ENCODE measurements around the gene SCAMP1.

SCAMP1 gene

DNA sequence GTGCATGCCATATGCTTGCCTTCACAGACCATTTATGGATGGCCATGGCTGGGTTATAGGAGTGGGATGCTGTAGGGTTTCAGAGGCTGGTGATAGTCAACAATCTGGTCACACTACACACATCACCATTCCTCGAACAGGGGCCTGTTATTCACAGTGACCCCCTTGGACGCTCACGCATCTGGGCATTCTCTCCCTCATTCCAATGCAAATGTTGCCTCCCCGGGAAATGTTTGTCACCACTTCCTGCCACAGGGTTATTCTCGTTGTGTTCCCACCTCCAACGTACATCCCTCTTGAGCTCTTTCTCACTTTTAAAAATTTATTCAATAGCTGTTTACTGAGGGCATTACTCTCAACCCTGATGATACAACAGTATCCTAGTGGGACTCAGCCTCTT, 135.4 kb downstream of the SCAMP1 start:
- DNase-seq (ENCODE audit: low spot score): no peak

DNA sequence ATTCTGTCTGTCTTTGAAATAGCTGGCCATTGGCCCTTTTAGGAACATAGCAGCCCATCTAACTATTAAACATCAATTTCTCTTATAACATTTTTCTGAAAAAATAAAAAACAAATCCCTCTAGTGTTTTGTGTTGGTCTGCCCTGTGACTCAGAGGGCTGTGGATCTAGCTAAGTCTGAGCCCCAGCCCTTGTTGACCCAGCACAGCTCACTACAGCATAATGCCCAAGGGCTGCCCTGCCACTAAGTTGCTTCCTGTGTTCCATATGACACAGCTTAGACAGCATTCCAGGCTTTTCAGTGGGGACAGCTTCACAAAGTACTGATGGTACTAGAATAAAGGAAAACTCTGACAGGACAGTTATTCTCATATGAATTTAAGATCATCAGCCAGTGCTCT, 136.0 kb downstream of the SCAMP1 start:
- peak; percentile 23 for DNase-seq (ENCODE audit: low spot score)

DNA sequence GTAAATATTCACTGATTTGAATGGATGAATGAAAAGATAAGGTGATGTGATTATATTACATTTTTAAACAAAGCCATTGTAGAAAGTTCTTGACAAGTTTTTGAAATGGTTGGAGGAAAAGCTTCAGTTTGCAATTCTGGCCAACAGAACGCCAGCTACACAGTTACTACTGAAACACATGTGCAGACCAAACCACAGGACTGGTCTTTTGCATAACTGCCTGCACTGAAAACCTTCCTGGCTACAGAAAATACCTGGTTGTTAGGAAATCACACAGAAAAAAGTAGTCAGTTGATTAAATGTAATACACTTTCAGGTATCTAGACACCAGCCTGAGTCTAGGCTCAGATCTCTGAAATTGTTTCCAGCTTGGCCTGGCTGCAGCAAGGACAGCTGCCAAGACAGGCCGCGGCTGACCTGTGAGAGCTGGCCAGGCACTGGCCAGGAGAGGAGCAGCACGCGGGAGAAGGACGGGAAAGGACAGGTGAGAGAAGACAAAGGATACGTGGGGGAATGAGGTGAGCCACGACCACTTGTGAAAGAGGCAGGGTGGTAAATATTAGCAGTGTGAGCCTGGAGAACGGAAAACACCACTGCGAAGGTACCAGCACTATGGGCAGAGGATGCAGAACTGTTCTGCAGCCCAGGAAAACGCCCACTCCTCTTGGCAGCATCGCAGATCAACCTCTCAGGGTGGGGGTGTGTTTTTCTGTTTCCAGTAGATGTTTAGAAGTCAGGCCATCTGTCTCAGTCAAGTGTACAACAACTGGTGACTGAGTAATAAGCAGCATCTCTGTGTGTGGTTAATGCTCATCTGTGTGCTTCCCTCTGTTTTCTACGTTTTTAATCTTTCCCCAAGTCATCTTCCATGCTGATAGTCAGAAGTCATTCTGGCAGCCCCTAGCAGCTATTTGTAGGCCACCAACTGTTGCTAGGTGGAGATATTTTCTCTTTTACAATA, 137.4 kb downstream of the SCAMP1 start:
- no peak for DNase-seq (ENCODE audit: low spot score)

DNA sequence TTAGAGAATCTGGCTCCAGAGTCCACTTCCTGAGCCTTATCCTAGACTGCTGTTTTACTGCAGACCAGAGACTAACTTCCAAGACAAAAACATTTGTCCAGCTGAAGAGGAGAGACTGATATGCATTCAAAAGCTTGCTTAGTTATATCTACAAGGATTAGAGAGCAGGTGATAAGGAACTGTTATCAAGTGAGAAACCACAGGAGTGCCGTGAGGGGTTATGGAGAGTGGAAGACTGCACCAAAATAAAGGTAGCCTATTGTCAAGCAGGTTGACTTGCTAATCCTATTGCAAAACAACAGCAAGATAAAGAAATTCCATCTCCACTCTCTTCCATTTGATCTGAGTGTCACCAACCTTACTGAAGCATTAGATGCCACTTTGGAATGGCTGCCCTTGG, 139.1 kb downstream of the SCAMP1 start:
- no peak for DNase-seq (ENCODE audit: low spot score)

DNA sequence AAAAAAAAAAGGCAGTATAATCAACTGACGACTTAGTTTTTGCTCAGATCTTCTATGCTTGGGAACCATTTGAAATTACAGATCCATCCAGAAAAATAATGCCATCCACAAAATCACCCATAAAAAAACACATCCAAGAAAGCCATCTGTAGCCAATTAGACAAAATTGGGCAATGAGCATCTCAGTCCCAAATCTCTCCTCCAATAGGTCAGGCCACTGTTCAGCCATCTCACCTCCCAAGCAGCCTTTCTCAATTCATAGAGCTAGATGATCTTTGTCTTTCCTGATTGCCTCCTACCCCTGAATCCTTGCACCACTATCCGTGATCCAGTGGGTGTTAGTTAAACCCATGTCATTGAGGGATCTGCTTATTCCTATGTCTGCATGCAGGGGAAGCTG, 139.6 kb downstream of the SCAMP1 start:
- DNase-seq (ENCODE audit: low spot score): no peak

DNA sequence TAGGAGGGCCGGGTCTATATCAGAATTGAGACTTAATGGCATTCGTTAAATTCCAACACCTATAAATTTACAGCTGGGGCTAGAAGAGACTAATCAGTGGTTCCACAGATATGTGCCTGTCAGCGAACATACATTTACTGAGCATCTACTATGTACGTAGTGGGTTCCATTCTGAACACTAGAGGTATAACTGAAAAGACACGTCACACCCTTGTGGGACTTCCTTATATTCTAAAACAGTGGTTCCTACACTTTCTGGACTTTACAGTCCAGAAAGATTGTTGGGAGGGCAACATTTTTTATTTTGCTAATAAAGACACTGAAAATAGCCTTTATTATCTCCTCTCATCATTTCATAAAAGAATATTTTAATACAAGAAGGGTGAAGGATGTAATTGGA, 140.5 kb downstream of the SCAMP1 start:
- no peak for DNase-seq (ENCODE audit: low spot score)

DNA sequence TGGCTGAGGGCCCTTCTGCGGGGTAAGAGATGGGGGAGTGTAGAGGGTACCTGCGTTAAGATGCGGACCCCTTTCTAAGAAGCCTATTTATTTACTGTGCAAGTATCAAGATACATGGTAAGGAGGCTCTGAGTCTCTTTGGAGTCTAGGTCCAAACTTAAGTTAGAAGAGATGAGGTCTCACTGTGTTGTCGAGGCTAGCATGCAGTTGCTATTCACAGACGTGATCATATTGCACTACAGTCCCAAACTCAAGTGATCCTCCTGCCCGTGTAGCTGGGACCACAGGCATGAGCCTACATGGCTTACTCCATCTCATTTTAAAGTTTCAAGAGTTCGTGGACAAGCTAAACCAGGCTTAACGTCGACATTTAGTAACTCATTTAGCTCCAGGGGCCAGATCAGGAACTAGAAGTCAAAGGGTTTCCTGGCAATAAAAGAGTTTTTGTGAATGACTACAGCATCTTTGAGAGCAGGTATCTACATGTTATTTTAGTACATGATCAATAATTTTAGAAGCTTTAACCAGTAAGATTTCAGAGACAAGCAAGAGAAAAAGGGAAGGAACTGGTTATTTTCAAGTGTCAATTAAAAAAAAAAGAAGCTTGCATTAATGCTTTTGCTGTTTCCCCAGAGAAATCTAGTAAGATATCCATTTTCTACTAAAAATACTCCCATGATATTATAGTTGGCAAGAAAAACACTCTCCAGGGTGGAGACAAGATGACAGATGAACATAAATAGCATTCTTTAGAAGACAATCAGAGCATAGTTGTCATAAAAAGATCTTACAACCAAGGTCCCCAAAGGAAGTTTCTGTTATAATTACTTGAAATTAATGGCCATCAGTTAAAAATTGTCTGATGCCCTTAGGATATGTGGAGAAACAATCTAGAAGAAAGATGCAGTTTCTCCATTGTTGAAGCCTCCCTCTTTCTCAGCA, 141.3 kb downstream of the SCAMP1 start:
- no peak for DNase-seq (ENCODE audit: low spot score)

DNA sequence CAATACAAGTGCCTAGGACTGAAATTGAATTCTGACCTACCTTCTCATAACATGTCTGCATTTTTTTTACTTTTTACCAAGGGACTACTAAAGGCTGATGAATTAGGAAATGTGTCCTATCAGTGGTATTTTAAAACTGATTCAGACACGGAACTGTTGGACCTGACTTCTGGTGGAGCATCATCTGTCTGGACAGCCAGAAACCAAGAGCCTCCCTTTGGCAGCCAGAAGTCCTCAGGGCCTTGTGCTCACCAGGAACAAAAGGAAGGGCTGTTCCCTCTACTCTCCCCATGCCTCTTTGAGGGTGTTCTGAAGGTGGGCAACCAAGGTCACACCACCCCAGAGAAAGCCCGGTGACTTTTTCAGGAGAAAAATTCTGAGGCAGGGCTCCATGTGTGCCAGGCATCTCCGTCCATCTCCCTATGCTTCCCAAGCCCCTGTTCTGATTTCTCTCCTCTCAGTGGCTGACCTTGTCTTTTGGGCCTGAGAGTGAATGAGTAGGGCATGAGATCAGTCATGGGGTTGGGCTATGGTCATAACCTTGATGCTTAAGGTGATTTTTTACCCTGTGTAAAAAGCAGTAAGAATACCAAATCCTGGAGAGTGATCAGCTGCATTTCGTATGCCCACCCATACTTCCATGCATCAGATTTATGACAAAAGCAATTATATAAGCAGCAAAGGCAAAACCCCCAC, 143.7 kb downstream of the SCAMP1 start:
- DNase-seq (ENCODE audit: low spot score): no peak

DNA sequence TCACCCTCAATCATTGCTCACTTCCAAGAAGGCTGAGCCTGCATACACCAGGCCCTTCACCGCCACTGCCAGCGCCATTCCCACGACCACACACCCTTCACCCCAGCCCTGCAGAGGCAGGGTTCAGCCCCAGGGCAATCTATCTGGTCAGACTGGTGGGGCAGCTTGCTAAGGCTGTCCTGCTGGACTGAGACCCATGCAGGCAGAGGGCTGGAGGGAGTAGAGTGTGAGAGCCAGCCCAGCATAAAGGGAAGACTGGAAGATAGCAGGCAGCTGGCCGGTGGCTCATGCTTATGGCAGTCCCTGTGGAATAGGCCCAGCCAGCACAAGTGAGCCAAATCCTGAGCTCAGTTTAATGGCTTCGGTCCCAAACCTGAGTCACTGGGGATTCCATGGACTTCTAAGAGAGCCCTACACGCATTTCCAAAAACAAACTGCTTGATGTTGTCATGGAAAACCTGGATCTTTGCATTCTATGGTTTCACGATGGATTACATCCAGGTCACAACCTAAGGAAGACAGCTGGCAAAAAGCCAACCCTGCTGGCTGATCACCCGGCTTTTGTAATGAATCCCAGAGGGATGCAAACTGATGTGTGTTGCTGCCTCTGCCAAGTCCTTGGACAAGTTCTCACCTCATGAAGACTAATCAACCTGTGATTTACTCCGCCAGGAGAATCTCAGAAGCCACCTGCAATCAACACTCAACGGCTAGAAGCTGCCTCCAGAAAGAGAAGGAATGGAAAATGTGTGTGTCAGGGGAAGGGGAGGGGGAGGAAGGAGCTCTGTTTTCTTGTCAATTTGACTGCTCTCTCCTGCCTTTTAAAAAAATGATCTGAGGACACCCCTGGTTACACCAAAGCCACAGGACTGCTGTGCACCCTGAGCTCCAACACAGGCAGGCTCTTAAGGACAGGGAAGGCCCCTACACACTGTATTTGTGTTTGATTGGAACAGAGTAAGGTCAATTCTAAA, 144.6 kb downstream of the SCAMP1 start:
- no peak for DNase-seq (ENCODE audit: low spot score)

DNA sequence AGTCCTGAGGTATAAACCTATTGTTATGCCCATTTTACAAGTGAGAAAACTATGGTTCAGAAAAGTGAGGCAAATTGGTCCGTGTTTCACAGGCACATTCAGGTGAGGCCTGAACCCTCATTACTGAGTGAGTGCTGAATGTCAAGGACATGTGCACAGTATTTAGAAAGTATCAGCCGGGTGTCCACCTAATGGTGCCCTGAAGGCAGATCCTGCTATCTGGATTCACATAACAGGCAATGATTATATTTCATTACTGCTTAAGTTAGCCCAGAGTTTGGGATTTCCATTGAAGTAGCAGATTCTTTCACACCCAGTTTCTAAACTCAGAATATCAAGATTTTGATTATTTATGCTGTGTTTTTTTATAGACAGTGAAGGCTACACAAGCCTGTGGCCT, 145.4 kb downstream of the SCAMP1 start:
- DNase-seq (ENCODE audit: low spot score): no peak

DNA sequence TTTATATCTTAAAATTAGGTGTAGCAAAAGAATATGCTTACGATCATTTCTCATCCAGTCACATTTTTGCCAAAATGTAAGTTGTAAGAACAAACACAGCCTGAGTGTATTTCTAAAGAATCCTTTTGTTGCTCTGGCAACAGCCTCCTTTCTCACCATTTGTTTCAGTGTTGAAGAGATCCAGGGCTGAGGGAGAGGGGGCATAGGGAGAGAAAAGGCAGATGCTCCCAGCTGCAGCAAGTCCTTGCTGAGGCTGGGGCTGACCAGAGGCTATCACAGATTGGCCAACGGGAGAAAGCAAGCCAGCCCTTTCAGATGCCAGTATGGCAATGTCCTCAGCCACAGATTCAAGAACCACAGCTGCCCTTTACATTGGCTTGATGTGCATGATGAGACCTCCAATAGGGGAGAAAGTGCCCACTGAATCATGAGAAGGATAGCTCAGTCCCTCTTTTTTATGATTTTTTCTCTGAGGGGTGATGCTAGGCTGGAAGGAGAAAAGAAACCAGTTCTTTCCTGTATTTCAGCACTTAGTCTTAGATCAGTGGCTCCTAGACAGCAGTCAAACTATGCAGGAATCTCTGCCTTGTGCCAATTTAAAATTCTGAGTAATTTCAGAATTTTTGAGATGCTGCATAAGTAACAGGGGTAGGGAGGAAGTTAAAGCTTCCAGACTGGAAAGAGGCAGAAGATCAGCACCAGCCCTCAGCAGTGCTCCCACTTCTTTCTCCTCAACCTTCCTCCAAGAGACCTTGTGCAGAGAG, 146.0 kb downstream of the SCAMP1 start:
- no peak for DNase-seq (ENCODE audit: low spot score)

DNA sequence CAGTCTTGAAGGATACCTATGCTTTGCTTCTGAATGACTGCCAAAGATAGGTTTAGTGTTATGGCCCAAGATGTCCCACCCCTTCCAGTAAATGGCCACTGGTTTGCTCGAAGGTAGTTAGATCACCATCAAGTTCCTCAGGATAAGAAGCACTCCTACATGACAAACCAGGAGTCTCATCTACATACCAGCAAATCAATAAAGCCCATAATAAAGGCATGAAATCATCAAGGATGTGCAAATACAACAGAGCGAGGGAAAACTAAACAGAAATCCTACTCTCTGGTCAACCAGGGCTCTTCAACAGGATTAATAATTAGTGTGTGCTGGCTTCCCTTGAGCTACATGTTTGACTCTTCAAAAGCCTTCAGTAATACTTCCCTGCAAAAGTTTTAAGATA, 147.1 kb downstream of the SCAMP1 start:
- no peak for DNase-seq (ENCODE audit: low spot score)

DNA sequence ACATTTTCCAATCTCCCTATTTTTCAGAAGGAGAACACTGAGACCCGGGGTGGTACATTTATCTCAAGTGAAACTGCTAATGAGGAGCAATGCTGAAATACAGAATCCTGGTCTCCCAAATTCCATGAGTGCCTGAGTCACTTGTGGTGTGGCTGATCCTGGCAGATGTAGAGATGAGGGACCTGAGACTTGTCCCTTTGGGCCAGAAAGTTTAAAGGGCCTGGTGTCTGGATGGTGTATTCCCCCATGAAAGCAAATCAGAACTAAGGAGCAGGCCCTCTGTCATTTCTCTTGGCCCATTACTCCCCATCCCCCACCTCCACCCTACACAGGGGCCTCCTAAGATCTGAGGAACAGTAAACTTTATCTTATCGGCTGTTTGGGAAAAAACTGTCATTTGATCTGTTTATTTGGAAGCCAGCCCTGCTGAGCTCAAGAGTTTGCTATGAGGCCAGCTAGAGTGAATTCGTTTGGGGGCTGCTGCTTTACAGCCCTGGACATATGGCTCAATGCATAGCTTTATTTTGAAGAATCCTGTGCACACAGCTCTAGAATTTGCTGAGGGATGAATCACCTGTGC, 147.9 kb downstream of the SCAMP1 start:
- DNase-seq (ENCODE audit: low spot score): no peak

DNA sequence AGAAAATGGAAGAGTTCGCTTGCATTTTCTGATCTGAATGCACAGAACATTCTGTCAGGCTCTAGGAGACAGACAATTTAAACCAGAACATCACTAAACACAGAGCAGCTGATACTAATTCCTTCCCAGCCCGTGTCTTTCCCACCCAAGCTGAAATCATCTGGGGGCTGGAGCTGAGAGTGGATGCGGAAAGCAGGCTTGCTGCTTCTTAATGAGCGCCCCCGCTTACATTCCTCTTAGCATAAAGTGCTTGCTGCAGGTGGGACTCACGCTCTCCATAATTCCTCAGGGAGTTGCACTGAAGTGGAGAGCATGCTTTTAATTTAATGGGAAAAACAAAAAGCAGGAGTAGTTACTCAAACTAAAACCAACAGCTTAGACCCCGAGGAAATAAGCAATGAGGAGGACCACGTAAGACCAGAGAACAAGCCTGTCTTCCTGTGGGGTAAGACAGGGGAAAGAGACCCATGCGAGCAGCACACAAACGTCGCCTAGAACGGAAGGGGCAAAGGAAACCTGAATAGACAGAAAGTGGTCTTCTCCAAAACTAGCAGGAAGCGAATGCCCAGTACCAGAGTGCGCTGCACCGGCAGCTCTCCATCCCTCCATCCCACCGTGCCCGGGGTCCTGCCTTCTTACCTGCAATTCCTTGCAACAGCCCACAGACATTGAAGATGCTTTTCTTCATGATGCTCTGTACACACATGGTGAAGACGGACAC, 148.9 kb downstream of the SCAMP1 start:
- no peak for DNase-seq (ENCODE audit: low spot score)

DNA sequence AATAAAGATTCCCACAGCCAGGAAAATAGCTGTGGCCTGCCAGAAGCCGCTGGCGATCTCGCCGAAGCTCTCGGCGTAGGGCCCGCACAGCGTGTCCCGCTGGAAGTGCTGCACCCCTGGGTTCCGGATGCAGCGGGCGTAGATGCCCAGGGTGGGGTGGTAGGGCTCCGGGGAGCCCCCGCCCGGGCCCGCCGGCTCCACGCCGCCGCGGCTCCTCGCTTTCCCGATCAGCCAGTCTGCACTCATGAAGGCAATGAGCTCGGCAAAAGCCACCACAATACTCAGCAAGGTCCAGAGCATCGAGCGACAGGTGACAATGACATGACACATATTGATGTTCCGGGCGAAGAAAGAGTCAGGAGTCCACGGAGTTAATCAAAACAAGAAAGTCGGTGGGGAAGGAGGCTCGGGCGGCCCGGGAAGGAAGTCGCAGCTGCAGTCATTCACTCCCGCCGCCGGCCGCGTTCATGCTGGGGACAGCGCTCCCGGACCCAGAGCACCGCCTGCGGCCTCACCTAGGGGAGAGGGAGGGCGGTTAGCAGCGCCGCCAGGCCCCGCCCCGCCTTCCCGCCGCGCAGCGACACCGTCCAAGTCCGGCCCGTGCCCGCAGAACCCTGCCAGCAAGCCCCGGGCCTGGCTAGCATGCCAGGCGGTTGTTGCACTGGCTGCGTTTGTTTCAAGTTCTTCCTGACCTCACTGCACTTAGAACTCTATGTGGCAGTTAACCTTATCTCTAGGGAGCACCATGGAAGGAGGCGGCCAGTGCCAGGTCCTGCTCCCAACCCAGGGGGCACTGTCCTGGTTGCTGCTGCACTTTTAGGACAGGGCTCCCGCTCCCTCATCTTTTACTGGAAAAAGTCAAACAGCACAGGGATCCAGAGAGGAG, 149.7 kb downstream of the SCAMP1 start:
- DNase-seq (ENCODE audit: low spot score): no peak

DNA sequence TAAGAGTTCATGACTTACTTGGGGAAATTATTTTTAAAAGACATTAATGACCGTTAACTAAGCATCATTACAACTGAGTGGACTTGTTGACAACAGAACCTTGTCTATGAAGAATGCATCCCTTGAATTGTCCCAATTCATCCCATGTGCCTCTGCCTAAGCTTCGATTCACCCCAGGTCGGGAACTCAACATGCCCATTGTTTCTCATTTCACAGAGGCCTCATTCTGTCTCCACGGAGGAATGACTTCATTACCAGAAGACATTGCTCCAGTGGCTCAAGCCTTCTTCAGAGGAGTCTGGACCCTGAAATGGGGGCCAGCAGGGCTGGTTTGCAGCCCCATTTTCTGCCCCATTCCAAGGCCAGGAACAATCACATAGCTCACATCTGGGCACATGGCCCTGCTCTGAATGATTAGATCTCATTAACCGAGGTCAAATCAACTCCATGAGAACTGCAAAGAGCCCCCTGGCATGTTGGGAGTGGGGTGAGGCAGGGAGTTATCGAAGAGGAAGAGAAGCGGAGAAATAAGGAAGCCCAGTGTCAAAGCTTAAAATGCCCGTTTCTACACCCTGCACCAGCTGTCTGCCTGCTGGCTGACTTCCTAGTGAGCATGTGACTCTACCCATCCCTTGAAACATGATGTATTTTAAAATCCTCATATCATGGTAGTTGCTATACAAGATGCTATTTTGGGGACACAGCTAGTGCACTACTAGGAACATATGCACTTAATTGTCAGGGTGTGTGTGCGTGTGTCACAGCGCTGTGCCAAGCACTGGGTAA, 150.9 kb downstream of the SCAMP1 start:
- peak; percentile 84 for DNase-seq (ENCODE audit: low spot score)

DNA sequence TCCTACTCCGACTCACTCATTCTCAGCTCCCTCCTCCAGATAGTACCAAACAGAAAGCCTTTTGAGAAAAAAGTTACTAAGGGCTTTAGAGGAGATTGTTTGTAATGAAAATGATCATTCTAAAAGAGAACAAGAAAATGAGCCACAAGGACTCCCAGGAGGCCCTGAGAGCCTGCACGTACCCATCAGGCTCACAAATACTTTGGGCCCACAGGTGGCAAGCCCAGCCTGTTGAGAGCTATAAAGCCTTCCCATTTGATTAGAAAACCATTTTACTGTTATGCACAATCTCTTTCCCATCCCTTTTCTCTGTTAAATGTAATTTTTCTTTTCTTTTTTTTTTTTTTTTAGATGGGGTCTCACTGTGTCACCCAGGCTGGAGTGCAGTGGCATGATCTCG, 152.0 kb downstream of the SCAMP1 start:
- DNase-seq (ENCODE audit: low spot score): no peak
